Activated naive CD4-positive, alpha-beta T cell treated with anti-CD3 and anti-CD28 coated beads, Interleukin-2, amount 50 U/mL, for 16 hours (primary cell): ENCODE data around the gene SLC22A5.

Source experiments
- DNase-seq: peaks from one replicate; pipeline ENCODE4 v3.0.0-alpha.2; 2020

Gene SLC22A5

GRCh38 chr5:132368186-132368585 is 1.3 kb upstream of the SLC22A5 start:
- no peak for DNase-seq

GRCh38 chr5:132369007-132369473 is 470 bp upstream of the SLC22A5 start:
- no peak for DNase-seq

DNA sequence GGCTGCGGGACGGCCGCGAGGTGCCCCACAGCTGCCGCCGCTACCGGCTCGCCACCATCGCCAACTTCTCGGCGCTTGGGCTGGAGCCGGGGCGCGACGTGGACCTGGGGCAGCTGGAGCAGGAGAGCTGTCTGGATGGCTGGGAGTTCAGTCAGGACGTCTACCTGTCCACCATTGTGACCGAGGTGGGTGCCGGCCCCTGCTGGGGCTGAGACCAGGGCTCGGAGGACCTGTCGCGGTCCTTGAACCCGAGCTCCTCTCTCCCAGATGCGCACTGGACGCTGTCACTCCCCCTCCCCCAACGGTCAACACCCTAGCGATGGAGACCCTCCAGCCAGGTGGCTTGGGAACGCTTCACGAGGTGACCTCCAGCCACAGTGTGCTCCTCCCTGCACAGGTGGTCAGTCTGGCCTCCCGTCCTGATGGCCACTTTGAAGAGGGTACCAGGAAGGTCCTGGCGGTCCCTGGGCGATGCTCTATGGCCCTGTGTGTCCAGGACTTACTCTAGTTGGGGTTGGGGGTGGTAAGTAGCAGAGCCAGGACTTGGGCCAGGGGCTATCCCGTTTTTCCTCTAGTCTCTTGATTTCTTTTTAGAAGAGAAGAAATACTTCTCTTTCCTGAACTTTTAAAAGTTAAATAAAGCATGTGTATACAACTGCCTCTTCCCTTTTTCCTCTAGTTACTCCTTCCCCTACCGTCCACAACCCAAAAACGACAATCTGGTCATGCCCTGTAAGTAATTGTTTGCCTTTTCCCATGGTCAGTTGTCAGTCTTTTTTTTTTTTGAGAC is 866 bp downstream of the SLC22A5 start:
- DNase-seq, result no peak

DNA sequence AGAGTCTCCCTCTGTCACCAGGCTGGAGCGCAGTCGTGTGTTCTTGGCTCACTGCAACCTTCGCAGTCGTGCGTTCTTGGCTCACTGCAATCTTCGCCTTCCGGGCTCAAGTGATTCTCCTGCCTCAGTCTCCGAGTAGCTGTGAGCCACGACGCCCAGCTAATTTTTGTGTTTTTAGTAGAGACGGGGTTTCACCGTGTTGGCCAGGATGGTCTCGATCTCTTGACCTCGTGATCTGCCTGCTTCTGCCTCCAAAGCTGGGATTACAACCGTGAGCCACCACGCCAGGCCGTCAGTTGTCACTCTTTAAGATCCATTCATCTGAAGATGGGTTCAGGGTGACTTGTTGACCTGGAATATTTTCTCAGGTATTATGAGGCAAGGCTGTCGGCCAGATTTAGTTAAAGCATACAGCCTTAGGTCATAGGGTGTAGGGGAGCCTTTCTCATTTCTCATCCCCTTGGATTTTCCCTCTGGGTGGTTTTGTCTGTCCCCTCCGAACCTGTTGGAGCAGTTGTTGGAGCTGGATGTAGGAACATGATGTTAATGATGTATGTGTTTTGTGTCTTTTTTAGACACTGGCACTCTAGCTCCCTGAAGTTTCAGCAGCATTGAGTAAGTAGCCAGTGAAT is 1.6 kb downstream of the SLC22A5 start:
- no peak for DNase-seq

DNA sequence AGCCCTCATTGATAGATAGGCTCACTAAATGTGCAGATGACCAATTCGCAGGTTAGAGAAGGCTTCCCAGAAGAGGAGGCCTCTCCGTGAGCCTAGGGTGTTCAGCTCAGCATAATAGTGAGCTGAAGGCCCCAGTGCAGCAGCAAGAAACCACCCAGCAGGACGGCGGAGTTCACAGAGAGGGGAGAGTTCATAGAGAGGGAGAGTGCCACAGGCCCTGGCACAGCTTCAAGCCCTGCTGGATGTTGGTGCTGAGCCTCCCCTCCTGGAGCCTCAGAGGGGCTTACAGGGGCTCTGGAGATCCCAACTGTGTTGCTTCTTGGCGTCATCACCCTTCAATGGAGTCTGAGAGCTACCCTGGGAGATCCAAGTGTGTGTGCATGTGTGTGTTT is 2.1 kb downstream of the SLC22A5 start:
- DNase-seq, result no peak

DNA sequence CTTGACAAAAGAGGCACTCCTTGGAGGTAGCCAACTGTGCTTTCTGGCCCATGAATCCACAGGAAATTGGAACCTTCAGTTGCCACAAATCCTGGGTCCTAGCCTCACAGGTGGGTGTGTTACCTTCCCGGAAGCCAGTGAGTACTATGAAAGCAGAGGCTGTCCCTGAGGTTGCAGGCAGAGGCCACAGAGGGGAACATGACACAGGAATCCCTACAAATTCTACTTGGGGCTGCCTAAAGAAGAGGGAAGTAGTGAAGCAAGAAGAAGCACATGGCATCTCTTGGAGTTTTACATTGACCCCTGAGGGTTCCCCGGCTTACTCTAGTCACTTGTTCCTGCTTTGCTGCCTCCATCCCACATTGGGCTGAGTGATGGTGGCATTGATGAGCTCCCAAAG is 2.6 kb downstream of the SLC22A5 start:
- no peak for DNase-seq

GRCh38 chr5:132372542-132372941 is 3.0 kb downstream of the SLC22A5 start:
- no peak for DNase-seq

DNA sequence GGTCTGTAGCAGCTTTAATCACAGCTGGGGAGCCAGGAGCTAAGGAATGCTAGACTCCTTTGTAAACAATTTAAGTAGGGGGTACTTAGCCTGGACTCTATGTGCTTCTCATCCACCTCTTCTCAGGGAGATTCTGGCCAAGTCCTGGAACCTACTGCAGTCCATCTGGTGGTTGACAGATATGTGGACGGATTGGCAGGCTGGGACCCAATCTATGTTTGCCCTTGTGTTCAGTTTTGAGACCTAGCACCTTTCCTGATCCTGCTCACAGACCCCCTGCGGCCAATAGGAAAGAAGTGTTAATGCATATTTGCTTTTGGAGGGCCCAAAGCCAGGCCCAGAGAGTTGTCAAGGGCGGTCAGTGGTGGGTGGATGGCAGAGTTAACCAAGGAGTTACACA is 6.4 kb downstream of the SLC22A5 start:
- no peak for DNase-seq

DNA sequence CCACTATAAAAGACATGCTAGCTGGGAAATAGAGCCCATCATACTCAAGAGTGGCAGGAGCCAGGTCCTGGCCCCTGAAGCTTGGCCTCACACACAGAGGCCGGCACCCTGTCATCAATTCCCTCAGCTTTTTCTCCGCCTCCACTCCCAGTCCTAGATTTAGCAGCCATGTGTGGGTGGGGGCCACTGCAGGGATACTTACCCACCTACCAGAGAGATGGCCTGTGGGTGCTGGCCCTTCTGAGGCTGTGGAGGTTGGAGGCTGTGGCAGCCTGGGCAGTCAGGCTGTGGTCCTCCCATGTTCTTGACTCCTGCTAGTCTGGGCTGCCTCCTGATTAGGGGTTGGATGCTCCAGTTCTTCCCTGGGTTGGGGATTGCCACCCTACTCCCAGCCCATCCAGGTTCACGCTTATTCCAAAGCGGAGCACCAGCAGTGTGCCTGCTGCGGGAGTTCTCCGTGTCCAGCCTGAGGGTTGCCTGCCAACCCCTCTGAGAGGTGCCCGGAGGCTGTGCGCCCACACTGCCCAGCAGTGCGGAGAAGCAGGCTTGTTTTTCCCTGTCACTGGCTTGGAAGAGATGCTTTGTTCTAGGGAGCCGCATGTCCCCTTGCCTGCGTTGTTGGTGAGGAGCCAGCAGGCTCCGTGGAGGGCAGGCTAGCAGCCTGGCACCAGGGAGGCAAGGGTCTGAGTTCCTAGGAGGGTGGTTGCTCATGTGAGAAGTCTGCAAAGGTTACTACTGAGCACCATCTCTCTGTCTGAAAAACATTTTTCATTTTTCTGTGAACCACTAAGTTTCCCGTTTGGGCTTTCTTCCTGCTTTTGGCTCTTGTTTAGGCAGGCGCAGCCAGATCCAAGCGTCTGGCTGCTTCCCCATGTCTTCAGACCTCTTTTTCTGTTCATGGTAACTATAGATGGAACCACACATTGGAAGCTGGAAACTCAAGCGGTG is 7.5 kb downstream of the SLC22A5 start:
- no peak for DNase-seq

DNA sequence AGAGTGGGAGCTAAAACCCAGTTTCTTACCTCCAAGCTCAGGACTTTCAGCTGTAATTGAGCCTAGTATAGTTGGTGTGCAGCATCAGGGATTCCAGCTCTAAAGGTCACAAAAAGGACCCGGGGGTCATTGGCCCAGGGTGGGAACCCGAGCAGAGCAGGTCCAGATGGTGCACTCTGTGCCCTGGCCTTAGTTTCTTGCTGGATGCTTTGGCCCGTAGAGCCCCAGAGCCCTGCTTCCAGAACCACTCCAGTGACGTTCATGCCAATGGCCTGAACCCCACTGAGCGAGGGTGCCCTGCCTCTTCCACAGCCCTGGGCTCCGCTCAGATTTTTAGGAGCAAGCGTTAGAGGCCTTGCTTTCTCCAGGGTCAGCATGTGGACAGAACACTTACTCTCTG is 8.2 kb downstream of the SLC22A5 start:
- DNase-seq, result no peak

GRCh38 chr5:132378580-132378979 is 9.1 kb downstream of the SLC22A5 start:
- no peak for DNase-seq

DNA sequence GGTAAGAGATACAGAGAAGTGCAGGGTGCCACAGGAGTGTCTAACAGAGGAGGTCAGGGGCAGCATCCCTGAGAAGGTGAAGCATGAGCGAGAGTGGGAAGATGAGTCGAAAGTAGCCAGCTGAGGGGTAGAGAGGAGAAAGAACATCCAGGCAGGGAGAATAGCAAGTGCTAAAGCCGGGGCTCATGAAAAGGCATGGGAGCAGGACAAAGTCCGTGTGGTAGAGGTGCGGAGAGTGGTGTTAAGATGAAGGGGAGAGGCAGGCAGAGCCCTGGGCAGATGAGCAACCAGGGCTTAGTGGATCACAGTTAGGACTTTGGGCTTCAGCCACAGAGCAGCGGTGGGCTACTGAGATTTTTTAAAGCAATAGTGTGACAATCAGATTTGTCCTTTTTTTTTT is 10.5 kb downstream of the SLC22A5 start:
- no peak for DNase-seq

DNA sequence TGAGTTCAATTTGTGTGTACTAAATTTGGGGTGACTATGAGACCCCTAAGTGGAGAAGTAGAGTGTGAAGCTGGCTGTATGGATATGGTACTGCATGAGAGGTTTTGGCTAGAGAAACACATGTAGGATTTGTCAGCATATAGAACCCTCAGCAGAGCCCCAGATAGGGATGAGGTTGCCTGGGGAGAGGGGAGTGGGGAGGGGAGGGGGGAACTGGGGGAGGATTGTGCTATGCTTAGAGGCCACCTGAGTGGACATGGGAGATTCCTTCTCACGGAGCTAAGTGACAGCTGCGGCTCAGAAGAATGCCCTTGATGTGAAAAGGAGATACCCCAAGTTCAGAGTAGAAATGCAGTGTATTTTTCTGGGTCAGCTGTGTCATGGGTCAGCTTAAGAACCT is 11.2 kb downstream of the SLC22A5 start:
- no peak for DNase-seq

DNA sequence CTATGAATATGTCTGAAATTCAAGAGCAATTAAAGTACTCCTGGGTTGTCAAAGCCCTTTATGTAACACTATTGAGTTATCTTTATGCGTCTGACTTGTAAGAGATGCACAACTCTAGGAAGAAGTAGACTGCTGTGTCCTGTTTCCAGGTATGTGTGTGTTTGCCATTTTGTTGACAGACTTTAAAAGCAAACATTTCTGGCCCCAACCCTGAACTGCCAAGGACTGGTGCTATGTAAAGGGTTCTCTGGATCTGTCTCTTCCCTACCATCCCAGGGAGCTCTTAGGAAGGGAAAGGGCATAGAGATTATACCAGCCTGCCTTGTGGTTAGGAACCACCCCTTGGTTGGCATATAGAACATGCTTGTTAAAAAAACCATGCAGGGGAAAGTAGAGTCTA is 12.1 kb downstream of the SLC22A5 start:
- DNase-seq, result no peak

GRCh38 chr5:132383261-132383660 is 13.8 kb downstream of the SLC22A5 start:
- no peak for DNase-seq

DNA sequence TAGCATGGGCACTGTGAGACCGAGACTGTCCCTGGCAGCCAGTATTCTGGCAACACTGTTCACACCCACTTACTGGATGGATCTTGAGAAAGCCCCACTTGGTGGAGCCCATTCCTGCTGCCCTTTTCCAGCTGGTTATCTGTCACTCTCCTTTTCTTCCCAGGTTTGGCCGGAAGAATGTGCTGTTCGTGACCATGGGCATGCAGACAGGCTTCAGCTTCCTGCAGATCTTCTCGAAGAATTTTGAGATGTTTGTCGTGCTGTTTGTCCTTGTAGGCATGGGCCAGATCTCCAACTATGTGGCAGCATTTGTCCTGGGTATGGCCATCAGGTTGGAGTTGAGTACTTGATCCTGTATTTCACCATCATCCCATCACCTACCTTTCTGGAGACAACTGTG is 14.5 kb downstream of the SLC22A5 start:
- DNase-seq, result no peak

GRCh38 chr5:132384506-132385050 is 15.1 kb downstream of the SLC22A5 start:
- DNase-seq, result no peak

GRCh38 chr5:132385326-132386105 is 16.0 kb downstream of the SLC22A5 start:
- peak; percentile 64 for DNase-seq

GRCh38 chr5:132386644-132387286 is 17.3 kb downstream of the SLC22A5 start:
- peak; percentile 77 for DNase-seq

DNA sequence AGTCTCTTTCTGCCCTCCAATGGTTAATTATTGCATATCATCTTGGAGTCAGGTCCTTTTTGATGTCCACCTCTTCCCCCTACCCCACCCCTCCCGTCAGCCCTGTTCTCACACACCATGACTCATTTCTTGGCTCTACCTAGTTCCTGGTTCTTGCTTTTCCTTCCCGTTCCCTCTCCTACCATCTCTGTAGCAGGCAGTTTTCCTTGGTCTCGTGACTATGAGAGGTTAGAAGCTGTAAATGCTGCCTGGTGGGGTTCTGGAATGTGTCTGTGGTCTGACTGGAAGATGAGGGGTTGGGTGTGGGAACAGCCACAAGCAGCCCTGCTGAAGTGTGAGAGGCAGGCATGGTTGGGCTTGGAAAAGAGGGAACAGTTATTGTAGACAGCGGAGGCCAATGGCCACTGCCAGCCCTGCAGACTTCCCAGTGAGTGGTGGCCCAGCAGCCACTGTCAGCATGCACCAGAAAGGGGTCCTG is 18.2 kb downstream of the SLC22A5 start:
- DNase-seq, result no peak

- DNase-seq, result no peak
Observed at GRCh38 chr5:132388244-132389050, 18.9 kb downstream of the SLC22A5 start.
